ENCODE results near the gene ZNF69.
"Not testable (repeated sequence)": the region's sequence is repeated elsewhere in the genome, so short reads cannot be mapped to it uniquely, and the experiment has no call there.

Gene ZNF69

DNA sequence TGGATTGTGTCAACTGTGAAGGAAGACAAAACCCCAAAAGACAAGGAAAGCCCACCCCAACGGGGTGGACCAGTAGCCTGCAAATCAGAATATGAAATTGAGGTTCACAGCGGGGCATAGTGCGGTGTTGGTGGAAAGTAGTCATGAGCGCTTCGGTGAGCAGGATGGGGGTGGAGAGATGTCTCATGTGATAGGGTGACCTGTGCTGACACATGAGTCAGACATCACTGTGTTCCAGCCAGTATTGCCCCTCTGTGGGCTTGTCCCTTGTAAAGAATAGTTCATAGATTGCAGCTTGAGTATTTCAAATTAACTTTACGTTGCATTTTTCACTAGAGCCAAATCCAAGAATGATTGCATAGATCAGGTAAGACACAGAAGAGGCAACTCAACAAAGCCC, 7.3 kb downstream of the ZNF69 start:
- no peak for DNase-seq (ENCODE audit: low read depth, low spot score)

DNA sequence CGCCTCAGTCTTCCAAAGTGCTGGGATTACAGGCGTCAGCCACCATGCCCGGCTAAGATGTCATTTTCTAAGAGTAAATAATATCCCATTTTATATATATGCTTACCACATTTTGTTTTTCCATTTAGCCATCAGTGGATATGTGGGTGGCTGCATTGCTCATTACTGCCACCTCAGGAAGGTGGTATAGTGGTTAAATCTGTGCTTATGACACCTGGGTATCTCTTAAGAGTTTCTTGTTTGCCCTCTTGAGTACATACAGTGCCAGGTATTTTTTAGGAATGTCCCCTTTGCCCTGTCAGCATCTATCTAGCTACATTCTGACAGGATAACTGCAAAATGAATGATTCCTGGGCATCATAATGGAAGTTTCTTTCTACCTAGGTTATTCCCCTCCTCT, 14.6 kb downstream of the ZNF69 start:
- no peak for DNase-seq (ENCODE audit: low read depth, low spot score)

DNA sequence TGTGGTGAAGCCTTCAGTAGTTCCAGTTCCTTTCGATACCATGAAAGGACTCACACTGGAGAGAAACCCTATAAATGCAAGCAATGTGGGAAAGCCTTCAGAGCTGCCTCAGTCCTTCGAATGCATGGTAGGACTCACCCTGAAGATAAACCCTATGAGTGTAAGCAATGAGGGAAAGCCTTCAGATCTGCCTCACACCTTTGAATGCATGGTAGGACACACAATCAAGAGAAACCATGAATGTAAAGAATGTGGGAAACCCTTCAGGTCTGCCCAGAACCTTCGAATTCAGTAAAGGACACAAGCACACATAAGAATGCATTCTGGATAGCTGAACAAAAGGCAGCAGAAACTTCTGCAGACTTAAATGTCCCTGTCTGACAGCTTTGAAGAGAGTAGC, 18.3 kb downstream of the ZNF69 start:
- DNase-seq (ENCODE audit: low read depth, low spot score): no peak

DNA sequence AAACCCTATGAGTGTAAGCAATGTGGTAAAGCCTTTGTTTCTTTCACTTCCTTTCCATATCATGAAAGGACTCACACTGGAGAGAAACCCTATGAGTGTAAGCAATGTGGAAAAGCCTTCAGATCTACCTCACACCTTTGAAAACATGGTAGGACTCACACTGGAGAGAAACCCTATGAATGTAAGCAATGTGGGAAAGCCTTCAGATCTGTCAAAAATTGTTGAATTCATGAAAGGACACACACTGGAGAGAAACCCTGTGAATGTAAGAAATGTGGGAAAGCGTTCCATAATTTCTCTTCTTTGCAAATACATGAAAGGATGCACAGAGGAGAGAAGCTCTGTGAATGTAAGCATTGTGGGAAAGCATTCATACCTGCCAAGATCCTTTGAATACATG, 24.4 kb downstream of the ZNF69 start:
- not testable (repeated sequence) for DNase-seq (ENCODE audit: low read depth, low spot score)

DNA sequence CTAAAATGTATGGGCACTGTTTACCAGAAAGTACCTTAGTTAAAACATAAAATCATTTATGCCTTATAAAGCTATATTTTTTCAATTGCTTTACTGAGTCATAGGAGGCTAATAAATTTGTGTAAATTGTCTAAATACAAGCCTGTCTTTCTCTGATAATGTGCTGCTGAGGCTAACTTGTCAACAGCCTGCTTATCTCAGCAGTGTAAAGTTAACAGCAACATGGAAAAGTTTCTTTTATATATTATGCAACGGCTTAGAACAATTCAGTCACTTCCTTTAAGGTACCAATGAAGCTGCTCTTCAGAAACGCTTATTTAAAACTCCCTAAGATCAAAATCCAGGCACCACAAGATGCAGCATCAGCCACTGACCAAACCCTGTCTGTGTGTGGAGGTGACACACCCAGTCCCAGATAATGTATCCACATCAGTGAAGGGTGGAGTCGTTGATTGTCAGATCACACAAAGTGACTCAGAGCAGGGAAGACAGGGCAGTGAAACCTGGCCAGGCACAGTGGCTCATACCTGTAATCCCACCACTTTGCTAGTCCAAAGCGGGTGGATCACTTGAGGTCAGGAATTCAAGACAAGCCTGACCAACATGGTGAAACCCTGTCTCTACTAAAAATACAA, 27.0 kb downstream of the ZNF69 start:
- DNase-seq (ENCODE audit: low read depth, low spot score): not testable (repeated sequence)

DNA sequence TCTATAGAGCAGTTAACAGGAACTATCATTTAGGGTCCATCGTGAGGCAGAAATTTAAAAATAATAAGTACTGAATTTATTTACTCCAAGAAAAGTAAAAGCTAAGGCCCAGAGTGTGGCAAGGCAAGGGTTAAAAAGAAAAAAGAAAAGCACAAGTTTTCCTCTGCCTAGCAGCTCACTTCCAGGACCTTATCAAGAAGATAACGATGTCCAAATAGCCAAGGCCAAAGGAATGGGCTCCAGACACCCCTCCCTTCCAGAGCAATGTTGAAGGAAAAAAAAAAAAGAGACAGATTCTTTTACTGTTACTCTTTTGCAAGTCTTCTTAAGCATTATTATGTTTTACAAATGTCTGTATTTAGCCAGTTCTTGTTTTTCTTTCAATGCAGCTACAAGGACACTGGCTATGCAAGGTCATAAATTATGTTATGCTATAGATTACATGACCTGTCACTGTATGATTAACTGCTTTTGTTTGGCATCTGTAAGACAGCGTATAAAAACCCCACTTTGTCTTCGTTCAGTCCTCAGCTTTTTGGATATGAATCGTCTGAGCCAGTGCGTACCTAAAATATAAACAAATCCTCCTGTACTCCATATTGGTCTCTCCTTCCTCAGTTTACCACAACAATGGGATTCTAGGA, 34.4 kb downstream of the ZNF69 start:
- DNase-seq (ENCODE audit: low read depth, low spot score): no peak

DNA sequence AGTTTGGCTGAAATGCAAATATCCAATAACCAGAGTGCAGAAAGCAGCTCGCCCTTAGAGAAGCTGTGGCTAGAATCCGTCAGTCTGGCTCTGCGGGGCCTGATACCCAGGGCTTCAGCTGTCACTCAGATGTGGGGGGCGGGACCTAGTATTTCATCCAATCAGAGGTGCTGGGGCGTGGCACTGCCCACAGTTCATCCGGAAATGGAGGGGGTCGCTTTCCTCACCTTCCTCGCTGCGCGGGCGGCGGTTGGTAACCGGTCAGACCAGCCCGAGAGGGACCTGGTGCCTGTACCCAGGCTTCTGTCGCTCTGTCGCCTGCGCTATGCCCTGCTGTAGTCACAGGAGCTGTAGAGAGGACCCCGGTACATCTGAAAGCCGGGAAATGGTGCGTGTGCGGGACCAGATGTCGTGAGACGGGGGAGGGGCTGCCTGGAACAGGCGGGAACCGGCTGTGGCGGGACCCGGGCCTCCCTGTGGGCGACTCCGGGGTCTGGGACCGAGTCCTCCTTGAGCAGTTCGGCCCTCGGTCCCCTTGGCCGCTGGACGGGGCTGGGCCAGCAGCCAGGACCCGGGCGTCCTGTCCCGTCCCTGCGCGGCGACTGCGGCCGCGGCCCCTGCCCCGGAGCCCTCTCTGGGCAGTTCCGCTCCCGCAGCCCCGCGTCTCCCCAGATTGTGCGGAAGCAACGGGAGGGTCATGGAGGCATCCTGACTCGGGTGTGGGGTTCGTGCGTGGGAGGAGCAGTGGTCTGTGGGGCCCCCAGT, 37.5 kb downstream of the ZNF69 start, which contains the start of gene ZNF700:
Gene ZNF700, plus strand, starts transcription at position 222 of the 765 bp plus-strand sequence. Its CDS starts 104 bp downstream, at position 326.
- DNase-seq (ENCODE audit: low read depth, low spot score): peak; percentile 97

DNA sequence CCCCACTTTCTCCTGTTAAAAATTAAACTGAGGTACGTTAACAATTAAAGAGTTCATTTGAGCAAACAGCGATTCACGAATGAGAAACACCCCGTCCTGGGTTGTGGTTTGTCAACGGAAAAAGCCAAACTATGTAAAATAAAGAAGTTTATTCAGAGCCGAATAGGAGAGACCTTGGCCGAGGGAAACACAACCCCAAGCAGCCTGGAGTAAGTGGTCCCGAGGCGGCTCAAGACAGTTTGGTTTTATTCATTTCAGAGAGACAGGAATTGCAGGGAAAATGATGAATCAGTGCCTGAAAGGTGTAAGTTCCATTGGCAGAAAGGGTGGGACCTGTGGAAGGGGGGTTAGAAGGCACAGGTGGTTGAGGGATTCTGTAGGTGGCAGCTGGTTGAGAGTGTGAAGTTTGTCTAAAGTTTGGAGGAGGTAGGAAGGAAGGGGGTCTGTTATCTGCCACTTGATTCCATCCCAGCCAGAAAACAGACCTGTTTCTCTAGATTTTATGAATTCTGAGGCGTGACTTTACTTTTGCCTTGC, 38.1 kb downstream of the ZNF69 start:
- not testable (repeated sequence) for DNase-seq (ENCODE audit: low read depth, low spot score)

DNA sequence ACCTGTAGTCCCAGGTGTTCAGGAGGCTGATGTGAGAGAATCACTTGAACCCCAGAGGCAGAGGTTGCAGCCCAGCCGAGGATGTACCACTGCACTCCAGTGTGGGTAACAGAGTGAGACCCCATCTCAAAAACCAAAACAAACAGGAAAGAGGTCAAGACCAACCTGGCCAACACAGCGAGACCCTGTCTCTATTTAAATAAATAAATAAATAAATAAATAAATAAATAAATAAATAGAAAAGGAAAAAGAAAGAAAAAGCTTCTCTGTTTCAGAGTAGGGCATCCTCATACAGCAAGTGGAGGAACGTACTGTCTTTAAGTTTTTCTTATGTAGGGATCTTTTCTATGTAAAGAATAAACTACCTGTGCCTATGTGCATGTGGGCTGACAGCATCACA, 39.6 kb downstream of the ZNF69 start:
- DNase-seq (ENCODE audit: low read depth, low spot score): no peak

DNA sequence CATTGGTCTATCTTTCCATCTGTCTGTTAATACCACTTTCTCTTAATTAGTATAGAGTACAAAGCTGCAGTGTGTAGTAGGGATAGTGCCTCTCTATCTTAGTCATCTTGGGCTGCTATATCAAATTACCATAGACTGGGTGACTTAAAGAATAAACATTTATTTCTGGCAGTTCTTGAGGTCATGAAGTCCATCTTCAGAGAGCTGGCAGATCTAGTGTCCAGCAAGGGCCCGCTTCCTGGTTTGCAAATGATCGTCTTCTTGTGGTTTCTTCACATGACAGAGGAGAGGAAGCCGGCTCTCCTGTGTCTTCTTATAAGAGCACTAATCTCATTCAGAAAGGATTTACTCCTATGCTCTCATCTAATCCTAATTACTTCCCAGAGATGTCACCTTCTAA, 43.5 kb downstream of the ZNF69 start:
- DNase-seq (ENCODE audit: low read depth, low spot score): no peak

DNA sequence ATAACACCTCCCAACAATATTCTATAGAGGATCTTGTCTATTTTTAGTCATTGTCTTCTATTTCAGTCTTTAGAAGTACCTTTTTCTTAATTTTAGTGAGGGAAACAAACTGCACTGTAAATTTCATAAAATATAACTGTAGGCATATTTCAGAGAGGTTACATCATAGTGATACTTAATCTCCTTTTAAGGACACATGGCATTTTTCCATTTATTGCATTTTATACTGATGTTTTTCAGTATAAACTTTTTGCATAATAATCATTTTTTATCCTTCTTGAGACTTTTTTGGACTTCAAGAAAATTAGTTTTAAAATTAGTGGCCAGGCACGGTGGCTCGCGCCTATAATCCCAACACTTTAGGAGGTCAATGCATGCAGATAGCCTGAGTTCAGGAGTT, 43.9 kb downstream of the ZNF69 start:
- DNase-seq (ENCODE audit: low read depth, low spot score): no peak

DNA sequence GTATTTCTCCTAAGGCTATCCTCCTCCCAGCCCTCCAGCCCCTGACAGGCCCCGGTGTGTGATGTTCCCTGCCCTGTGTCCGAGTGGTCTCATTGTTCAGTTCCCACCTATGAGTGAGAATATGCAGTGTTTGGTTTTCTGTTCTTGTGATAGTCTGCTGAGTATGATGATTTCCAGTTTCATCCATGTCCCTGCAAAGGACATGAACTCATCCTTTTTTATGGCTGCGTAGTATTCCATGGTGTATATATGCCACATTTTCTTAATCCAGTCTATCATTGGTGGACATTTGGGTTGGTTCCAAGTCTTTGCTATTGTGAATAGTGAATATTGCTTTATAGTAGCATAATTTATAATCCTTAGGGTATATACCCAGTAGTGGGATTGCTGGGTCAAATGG, 48.2 kb downstream of the ZNF69 start:
- DNase-seq (ENCODE audit: low read depth, low spot score): not testable (repeated sequence)

DNA sequence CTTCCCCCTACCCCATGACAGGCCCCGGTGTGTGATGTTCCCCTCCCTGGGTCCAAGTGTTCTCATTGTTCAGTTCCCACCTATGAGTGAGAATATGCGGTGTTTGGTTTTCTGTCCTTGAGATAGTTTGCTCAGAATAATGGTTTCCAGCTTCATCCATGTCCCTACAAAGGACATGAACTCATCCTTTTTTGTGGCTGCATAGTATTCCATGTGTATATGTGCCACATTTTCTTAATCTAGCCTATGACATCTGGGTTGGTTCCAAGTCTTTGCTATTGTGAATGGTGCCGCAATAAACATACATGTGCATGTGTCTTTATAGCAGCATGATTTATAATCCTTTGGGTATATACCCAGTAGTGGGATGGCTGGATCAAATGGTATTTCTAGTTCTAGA, 50.8 kb downstream of the ZNF69 start:
- DNase-seq (ENCODE audit: low read depth, low spot score): not testable (repeated sequence)

DNA sequence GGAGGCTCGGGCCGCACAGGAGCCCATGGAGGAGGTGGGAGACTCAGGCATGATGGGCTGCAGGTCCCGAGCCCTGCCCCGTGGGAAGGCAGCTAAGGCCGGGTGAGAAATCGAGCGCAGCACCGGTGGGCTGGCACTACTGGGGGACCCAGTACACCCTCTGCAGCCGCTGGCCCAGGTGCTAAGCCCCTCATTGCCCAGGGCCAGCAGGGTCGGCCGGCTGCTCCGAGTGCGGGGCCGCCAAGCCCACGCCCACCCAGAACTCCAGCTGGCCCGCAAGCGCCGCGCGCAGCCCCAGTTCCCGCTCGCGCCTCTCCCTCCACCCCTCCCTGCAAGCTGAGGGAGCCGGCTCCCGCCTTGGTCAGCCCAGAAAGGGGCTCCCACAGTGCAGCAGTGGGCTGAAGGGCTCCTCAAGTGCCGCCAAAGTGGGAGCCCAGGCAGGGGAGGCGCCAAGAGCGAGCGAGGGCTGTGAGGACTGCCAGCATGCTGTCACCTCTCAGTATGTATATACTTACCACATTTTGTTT, 53.8 kb downstream of the ZNF69 start:
- not testable (repeated sequence) for DNase-seq (ENCODE audit: low read depth, low spot score)

DNA sequence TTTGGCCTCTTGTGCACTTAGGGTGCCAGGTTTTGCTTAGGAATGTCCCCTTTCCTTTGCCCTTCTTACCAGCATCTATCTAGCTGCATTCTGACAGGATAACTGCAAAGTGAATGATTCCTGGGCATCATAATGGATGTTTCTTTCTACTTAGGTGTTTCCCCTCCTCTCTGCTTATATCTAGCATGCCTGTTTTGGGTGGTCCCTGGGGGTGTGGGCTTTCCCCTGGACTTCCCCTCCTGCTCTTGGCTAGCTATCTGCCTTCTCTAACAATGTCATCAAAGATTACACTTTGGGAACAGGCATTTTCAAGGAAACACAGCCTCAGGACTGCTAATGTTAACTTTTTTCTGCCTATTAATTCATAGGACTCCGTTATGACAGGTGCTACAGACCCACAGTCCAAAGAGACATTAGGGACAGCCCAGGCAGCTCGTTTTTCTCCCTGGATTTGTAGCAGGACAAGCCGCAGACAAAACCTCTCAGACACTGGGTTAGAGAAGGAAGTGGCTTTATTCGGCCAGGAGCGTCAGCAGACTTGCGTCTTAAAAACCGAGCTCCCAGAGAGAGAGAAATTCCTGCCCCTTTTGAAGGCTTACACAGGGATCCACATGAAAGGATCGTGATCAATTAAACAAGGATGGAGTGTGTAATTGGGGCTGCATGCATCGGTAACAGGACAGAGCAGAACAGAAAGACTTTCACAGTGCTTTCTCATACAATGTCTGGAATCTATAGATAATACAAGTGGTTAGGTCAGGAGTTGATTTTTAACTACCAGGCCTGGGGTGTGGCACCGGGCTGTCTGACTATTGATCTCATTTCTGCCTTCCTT, 54.6 kb downstream of the ZNF69 start:
- no peak for DNase-seq (ENCODE audit: low read depth, low spot score)

DNA sequence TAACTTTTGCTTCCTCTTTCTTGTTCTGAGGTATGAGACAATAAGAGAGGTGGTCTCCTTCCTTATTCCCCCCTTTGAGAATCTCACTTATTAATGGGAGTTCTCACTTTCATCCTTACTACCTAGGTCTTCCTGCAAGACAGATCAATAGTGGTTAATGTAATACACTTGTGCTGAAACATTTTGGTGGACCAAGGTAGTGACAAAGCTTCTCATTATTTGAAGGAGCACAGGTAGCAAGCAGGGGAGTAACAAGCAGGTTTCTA, 55.2 kb downstream of the ZNF69 start:
- DNase-seq (ENCODE audit: low read depth, low spot score): no peak

DNA sequence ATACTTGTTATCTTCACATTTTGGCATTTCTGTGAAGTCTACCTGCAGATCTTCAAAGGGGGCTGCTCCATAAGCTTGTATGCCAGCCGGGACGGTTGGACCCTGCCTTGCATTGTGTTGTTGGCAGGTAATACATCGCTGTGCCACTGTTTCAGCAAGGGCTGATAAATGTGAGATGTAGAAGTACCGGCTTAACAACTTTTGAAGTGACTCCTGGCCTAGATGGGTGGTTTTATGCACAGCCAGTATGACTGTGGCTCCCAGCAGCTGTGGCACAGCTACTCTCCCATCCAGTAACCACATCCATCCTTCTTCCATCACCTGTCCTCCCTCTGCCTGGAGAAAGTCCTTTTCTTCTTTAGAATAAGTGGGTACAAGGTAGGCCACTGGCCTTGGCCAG, 57.1 kb downstream of the ZNF69 start:
- no peak for DNase-seq (ENCODE audit: low read depth, low spot score)

DNA sequence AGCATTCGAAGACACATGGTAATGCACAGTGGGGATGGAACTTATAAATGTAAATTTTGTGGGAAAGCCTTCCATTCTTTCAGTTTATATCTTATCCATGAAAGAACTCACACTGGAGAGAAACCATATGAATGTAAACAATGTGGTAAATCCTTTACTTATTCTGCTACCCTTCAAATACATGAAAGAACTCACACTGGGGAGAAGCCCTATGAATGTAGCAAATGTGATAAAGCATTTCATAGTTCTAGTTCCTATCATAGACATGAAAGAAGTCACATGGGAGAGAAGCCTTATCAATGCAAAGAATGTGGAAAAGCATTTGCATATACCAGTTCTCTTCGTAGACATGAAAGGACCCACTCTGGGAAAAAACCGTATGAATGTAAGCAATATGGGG, 61.1 kb downstream of the ZNF69 start:
- no peak for DNase-seq (ENCODE audit: low read depth, low spot score)

DNA sequence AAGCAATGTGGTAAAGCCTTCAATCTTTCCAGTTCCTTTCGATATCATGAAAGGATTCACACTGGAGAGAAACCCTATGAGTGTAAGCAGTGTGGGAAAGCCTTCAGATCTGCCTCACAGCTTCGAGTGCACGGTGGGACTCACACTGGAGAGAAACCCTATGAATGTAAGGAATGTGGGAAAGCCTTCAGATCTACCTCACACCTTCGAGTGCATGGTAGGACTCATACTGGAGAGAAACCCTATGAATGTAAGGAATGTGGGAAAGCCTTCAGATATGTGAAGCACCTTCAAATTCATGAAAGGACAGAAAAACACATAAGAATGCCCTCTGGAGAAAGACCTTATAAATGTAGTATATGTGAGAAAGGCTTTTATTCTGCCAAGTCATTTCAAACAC, 61.6 kb downstream of the ZNF69 start:
- no peak for DNase-seq (ENCODE audit: low read depth, low spot score)

DNA sequence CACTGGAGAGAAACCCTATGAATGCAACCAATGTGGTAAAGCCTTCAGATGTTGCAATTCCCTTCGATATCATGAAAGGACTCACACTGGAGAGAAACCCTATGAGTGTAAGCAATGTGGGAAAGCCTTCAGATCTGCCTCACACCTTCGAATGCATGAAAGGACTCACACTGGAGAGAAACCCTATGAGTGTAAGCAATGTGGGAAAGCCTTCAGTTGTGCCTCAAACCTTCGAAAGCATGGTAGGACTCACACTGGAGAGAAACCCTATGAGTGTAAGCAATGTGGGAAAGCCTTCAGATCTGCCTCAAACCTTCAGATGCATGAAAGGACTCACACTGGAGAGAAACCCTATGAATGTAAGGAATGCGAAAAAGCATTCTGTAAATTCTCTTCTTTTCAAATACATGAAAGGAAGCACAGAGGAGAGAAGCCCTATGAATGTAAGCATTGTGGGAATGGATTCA, 62.1 kb downstream of the ZNF69 start:
- not testable (repeated sequence) for DNase-seq (ENCODE audit: low read depth, low spot score)

DNA sequence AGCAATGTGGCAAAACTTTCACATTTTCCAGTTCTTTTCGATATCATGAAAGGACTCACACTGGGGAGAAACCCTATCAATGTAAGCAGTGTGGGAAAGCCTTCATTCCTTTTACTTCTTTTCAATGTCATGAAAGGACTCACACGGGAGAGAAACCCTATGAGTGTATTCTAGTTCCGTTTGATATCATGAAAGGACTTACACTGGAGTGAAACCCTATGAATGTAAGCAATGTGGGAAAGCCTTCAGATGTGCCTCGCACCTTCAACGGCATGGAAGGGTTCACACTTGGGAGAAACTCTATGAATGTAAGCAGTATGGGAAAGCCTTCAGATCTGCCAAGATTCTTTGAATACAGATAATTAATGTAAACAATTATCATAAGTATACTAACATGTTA, 62.7 kb downstream of the ZNF69 start:
- DNase-seq (ENCODE audit: low read depth, low spot score): no peak

Data from astrocyte of the hippocampus (primary cell).